GM12873 (cell line): ENCODE results near the gene RPL32.
A peak's percentile ranks its signal among the peaks of the same experiment; 100 is the strongest.

Experiments used
- CTCF ChIP-seq: IDR thresholded peaks from 2 replicates; pipeline ENCODE4 v1.5.1; 2012; ENCODE audit warnings: low read depth, mild to moderate bottlenecking, moderate library complexity, low read length, control low read depth; ENCODE audit not compliant: insufficient read depth; ENCODE audit errors: missing control alignments

RPL32 gene

GRCh38 chr3:12829404-12829803 is 12.0 kb downstream of the RPL32 start:
- TF ChIP-seq CTCF = no peak

- TF ChIP-seq CTCF = no peak
Measured at GRCh38 chr3:12828751-12829150, 12.6 kb downstream of the RPL32 start.

- no peak for TF ChIP-seq CTCF
Measured at GRCh38 chr3:12825156-12825555, 16.2 kb downstream of the RPL32 start.

GRCh38 chr3:12824299-12824698 is 17.1 kb downstream of the RPL32 start:
- no peak for TF ChIP-seq CTCF

GRCh38 chr3:12822725-12823373 is 18.5 kb downstream of the RPL32 start:
- TF ChIP-seq CTCF = peak; percentile 53

- no peak for TF ChIP-seq CTCF
Measured at GRCh38 chr3:12818773-12819172, 22.6 kb downstream of the RPL32 start.

- TF ChIP-seq CTCF = no peak
Measured at GRCh38 chr3:12818273-12818672, 23.1 kb downstream of the RPL32 start.
